B cell (primary cell): Measurements from ENCODE around the gene PPP1R12A.

Source experiments
- EZH2 ChIP-seq: IDR thresholded peaks from 2 replicates; pipeline ENCODE4 v1.6.1; 2012; ENCODE audit warnings: borderline replicate concordance, low read depth, mild to moderate bottlenecking, moderate library complexity, low read length; ENCODE audit not compliant: insufficient read depth, poor library complexity, severe bottlenecking
- TF ChIP-seq, protein P1 (sequence below): fragments of 200-600 bp; IDR thresholded peaks from one replicate; pipeline ENCODE4 v1.8.0; 2022; ENCODE audit warnings: antibody characterized with exemption, mild to moderate bottlenecking

- TF ChIP-seq, protein P1, sequence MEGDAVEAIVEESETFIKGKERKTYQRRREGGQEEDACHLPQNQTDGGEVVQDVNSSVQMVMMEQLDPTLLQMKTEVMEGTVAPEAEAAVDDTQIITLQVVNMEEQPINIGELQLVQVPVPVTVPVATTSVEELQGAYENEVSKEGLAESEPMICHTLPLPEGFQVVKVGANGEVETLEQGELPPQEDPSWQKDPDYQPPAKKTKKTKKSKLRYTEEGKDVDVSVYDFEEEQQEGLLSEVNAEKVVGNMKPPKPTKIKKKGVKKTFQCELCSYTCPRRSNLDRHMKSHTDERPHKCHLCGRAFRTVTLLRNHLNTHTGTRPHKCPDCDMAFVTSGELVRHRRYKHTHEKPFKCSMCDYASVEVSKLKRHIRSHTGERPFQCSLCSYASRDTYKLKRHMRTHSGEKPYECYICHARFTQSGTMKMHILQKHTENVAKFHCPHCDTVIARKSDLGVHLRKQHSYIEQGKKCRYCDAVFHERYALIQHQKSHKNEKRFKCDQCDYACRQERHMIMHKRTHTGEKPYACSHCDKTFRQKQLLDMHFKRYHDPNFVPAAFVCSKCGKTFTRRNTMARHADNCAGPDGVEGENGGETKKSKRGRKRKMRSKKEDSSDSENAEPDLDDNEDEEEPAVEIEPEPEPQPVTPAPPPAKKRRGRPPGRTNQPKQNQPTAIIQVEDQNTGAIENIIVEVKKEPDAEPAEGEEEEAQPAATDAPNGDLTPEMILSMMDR: no peak
- no peak for TF ChIP-seq EZH2
Measured at GRCh38 chr12:79834712-79835376, 100.1 kb downstream of the PPP1R12A start.
